PC-3 (cell line): ENCODE results near the gene DSCAM.

Experiments used
- EZH2phosphoT487 ChIP-seq: fragments of 300-600 bp; sonication (generic); IDR thresholded peaks from 2 replicates; pipeline ENCODE4 v1.6.1; 2018; ENCODE audit warnings: mild to moderate bottlenecking, antibody characterized with exemption, low read length, borderline replicate concordance
- TF ChIP-seq, protein P1 (sequence below): fragments of 300-600 bp; sonication (generic); conservative IDR thresholded peaks from 2 replicates; pipeline ENCODE4 v1.5.1; 2017; ENCODE audit warnings: antibody characterized with exemption, low read depth, mild to moderate bottlenecking, low read length

DNA sequence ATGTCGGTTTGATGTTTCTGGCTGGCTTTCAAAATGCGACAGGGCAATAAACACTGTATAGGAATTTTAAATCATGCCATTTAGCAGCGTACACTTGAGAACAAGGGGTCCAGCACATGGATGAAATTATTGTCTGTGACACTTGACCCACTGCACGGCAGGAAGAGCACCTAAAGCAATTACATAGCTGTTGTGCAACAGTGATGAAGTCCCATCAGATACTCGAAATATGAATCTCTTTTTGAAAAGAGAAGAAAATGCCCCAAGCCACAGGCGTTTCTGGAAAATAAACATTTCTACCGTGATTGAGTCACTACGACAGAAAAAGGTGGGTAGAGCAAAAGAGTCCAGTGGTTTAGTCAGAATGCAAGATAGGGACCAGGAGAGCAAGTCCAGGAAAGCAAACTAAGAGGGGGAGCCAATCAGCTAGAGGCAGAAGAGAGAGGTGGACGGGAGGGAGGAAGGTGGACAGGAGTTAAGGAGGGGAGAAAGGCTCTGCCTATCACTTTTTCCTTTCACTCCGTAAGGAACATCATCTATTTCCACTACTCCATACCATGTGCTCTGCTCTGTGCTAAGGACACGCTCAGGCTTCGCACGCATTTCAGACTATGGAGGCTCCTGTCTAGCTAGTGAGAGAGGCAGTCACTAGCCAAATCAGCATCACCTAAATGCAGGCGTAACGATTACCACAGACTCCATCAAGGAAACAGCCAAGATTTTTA lies 6.4 kb downstream of the DSCAM start:
- TF ChIP-seq, protein P1, sequence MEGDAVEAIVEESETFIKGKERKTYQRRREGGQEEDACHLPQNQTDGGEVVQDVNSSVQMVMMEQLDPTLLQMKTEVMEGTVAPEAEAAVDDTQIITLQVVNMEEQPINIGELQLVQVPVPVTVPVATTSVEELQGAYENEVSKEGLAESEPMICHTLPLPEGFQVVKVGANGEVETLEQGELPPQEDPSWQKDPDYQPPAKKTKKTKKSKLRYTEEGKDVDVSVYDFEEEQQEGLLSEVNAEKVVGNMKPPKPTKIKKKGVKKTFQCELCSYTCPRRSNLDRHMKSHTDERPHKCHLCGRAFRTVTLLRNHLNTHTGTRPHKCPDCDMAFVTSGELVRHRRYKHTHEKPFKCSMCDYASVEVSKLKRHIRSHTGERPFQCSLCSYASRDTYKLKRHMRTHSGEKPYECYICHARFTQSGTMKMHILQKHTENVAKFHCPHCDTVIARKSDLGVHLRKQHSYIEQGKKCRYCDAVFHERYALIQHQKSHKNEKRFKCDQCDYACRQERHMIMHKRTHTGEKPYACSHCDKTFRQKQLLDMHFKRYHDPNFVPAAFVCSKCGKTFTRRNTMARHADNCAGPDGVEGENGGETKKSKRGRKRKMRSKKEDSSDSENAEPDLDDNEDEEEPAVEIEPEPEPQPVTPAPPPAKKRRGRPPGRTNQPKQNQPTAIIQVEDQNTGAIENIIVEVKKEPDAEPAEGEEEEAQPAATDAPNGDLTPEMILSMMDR: no peak
- TF ChIP-seq EZH2phosphoT487: no peak
